GM10266 (cell line): Measurements from ENCODE around the gene NGLY1.

Experiments
- DNase-seq: peaks from one replicate; pipeline ENCODE4 v3.0.0; 2012; ENCODE audit errors: extremely low spot score
- CTCF ChIP-seq: IDR thresholded peaks from 2 replicates; pipeline ENCODE4 v1.5.1; 2012; ENCODE audit warnings: mild to moderate bottlenecking, low read depth; ENCODE audit not compliant: control insufficient read depth, insufficient read depth; ENCODE audit errors: missing control alignments

NGLY1 gene

GRCh38 chr3:25744470-25744869, 38.8 kb downstream of the NGLY1 start:
- no peak for TF ChIP-seq CTCF
- DNase-seq: no peak

- no peak for TF ChIP-seq CTCF
- DNase-seq: no peak
Observed at GRCh38 chr3:25728101-25728500, 55.1 kb downstream of the NGLY1 start.

- no peak for TF ChIP-seq CTCF
- no peak for DNase-seq
Observed at GRCh38 chr3:25727316-25727715, 55.9 kb downstream of the NGLY1 start.

GRCh38 chr3:25725810-25726209, 57.4 kb downstream of the NGLY1 start:
- DNase-seq: no peak
- no peak for TF ChIP-seq CTCF

GRCh38 chr3:25724948-25725645, 58.1 kb downstream of the NGLY1 start:
- no peak for TF ChIP-seq CTCF
- DNase-seq: no peak

GRCh38 chr3:25723802-25724201, 59.4 kb downstream of the NGLY1 start:
- DNase-seq: peak; percentile 14
- no peak for TF ChIP-seq CTCF

- DNase-seq: no peak
- no peak for TF ChIP-seq CTCF
Observed at GRCh38 chr3:25719321-25719720, 63.9 kb downstream of the NGLY1 start.
